Fibroblast of gingiva (primary cell): ENCODE data around the gene ROR1.

Source experiments
- DNase-seq: peaks from one replicate; pipeline ENCODE4 v3.0.0-alpha.2; 2011; ENCODE audit warnings: low read depth

Gene ROR1

GRCh38 chr1:64140596-64140995 lies 366.8 kb downstream of the ROR1 start:
- peak; percentile 40 for DNase-seq

GRCh38 chr1:64147045-64147724 lies 373.4 kb downstream of the ROR1 start:
- no peak for DNase-seq

- no peak for DNase-seq
Observed at GRCh38 chr1:64147759-64148158, 373.9 kb downstream of the ROR1 start.

- DNase-seq: no peak
Observed at GRCh38 chr1:64150266-64150665, 376.4 kb downstream of the ROR1 start.

- DNase-seq: no peak
Observed at GRCh38 chr1:64150729-64151230, 377.0 kb downstream of the ROR1 start.

- no peak for DNase-seq
Observed at GRCh38 chr1:64155278-64155677, 381.5 kb downstream of the ROR1 start.

- peak; percentile 91 for DNase-seq
Observed at GRCh38 chr1:64161357-64161941, 387.6 kb downstream of the ROR1 start.

- no peak for DNase-seq
Observed at GRCh38 chr1:64162151-64162550, 388.3 kb downstream of the ROR1 start.

GRCh38 chr1:64162804-64163203 lies 389.0 kb downstream of the ROR1 start:
- no peak for DNase-seq

GRCh38 chr1:64163431-64163830 lies 389.6 kb downstream of the ROR1 start:
- no peak for DNase-seq

GRCh38 chr1:64163970-64164369 lies 390.2 kb downstream of the ROR1 start:
- peak; percentile 52 for DNase-seq

GRCh38 chr1:64166629-64167028 lies 392.8 kb downstream of the ROR1 start:
- DNase-seq: no peak

GRCh38 chr1:64167176-64167575 lies 393.4 kb downstream of the ROR1 start:
- DNase-seq: peak; percentile 64

- DNase-seq: no peak
Observed at GRCh38 chr1:64171246-64171645, 397.4 kb downstream of the ROR1 start.

GRCh38 chr1:64171797-64172281 lies 398.0 kb downstream of the ROR1 start:
- DNase-seq: peak; percentile 33

GRCh38 chr1:64172458-64172983 lies 398.7 kb downstream of the ROR1 start:
- peak; percentile 33 for DNase-seq

GRCh38 chr1:64173336-64173940 lies 399.6 kb downstream of the ROR1 start:
- no peak for DNase-seq

- no peak for DNase-seq
Observed at GRCh38 chr1:64175639-64176038, 401.8 kb downstream of the ROR1 start.

GRCh38 chr1:64176659-64177058 lies 402.8 kb downstream of the ROR1 start:
- peak; percentile 18 for DNase-seq

GRCh38 chr1:64179588-64179987 lies 405.8 kb downstream of the ROR1 start:
- no peak for DNase-seq

- DNase-seq: no peak
Observed at GRCh38 chr1:64182207-64182606, 408.4 kb downstream of the ROR1 start.

- DNase-seq: no peak
Observed at GRCh38 chr1:64183395-64184002, 409.7 kb downstream of the ROR1 start.
